ENCODE results near the gene ADD1.
"Not testable (repeated sequence)": the region's sequence is repeated elsewhere in the genome, so short reads cannot be mapped to it uniquely, and the experiment has no call there.

ADD1 gene

GRCh38 chr4:2950221-2950989, 106.8 kb downstream of the ADD1 start:
- TF ChIP-seq, protein P1, sequence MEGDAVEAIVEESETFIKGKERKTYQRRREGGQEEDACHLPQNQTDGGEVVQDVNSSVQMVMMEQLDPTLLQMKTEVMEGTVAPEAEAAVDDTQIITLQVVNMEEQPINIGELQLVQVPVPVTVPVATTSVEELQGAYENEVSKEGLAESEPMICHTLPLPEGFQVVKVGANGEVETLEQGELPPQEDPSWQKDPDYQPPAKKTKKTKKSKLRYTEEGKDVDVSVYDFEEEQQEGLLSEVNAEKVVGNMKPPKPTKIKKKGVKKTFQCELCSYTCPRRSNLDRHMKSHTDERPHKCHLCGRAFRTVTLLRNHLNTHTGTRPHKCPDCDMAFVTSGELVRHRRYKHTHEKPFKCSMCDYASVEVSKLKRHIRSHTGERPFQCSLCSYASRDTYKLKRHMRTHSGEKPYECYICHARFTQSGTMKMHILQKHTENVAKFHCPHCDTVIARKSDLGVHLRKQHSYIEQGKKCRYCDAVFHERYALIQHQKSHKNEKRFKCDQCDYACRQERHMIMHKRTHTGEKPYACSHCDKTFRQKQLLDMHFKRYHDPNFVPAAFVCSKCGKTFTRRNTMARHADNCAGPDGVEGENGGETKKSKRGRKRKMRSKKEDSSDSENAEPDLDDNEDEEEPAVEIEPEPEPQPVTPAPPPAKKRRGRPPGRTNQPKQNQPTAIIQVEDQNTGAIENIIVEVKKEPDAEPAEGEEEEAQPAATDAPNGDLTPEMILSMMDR (IDR thresholded peaks at IDR 0.05; ENCODE audit: low read depth, low read length) = no peak
- no peak for DNase-seq (ENCODE audit: extremely low read depth, low read depth)

DNA sequence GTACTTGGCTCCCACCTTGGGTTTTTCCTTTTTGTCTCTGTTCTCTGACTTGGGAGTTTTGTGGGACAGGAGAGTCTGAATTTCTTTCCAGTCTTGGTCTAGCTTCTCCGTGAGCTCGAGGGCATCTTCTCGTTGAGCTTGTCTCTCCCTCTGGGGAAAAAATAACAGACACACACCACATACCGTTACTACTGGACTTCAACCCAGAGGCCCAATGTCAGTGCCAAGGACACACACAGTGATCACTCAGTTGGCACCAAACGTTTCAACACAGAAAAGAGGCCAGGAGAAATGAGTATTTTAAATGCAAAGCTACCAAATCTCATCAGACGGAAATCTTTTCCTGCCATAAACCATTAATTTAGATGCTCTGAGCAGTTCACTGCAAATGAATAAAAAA, 109.9 kb downstream of the ADD1 start:
- TF ChIP-seq, protein P1 (IDR thresholded peaks at IDR 0.05; ENCODE audit: low read depth, low read length) = no peak
- DNase-seq (ENCODE audit: extremely low read depth, low read depth) = no peak

DNA sequence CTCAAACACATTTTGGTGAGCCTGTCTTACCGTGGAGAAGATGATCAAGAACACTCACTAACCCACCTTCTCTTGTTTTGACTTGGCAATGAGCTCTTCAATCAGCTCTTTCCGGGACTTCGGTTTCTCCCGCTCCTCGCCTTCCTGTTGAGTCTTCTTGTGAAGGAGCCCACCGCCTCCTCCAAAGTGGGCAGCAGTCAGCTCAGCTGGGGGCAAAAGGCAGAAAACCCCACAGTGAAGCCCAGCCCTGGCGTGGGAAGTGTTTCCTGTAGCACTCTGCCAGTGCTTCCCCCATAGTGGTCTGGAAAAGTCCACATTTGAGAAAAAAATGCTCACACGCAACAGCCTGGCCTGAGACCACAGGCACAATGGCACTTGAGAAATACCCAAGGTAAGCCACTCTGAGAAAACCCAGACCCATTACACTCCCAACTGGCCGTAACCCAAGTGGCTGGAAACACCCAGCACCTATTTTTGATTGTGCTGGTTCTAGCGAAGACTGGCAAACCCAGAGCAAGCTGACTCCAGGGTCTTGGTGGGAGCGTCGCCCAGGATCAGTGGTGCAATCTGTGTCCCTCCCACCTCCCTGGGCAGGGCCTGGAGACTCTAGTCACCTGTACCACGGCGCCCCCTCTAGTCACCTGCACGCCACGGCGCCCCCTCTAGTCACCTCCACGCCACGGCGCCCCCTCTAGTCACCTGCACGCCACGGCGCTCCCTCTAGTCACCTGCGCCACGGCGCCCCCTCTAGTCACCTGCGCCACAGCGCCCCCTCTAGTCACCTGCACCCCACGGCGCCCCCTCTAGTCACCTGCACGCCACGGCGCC, 110.9 kb downstream of the ADD1 start:
- TF ChIP-seq, protein P1 (IDR thresholded peaks at IDR 0.05; ENCODE audit: low read depth, low read length) = no peak
- no peak for DNase-seq (ENCODE audit: extremely low read depth, low read depth)

DNA sequence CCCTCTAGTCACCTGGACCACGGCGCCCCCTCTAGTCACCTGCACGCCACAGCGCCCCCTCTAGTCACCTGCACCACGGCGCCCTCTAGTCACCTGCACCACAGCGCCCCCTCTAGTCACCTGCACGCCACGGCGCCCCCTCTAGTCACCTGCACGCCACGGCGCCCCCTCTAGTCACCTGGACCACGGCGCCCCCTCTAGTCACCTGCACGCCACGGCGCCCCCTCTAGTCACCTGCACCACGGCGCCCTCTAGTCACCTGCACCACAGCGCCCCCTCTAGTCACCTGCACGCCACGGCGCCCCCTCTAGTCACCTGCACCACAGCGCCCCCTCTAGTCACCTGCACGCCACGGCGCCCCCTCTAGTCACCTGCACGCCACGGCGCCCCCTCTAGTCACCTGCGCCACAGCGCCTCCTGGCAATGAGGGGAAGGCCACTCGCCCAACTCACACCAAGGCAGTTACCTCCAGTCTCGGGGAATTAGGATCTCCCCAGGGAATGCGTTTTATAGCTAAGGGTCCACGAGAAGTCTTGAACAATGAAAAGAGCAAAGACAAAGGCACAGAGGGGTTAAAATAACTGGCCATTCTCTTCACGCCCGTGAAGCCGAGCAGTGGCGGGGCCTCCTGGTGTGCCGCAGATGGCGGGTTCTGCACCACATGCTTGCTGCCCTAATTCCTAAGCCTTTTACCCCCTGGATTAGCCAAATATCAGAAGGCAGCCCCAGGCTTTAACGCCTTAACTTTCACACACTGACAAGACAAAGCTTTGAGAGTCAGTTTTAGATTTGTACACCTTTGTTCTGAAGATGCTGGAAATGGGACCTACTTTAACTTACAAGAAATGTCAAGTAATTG, 111.8 kb downstream of the ADD1 start:
- DNase-seq (ENCODE audit: extremely low read depth, low read depth) = not testable (repeated sequence)

DNA sequence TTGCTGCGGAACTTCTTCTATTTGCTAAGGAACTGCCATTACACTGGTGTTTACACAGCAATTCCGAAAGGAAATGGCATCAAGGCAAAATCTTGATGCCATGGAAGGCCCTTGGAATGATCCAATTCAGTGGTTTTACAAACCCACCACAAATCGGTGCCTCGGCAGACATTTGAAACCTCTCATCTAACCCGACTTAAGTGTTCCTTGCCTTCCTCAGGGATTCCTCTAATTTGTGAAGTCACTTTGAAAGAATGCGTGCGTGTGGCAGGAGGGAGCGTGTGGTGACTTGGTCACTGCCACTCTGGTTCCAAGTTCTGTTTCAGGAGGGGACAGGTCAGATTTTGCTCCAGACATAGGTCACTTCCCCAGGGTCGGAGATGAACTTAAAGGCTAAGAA, 114.8 kb downstream of the ADD1 start:
- TF ChIP-seq, protein P1 (IDR thresholded peaks at IDR 0.05; ENCODE audit: low read depth, low read length) = no peak
- DNase-seq (ENCODE audit: extremely low read depth, low read depth) = no peak

- DNase-seq (ENCODE audit: extremely low read depth, low read depth) = not testable (repeated sequence)
Measured at GRCh38 chr4:2960450-2960849, 116.8 kb downstream of the ADD1 start.

- no peak for DNase-seq (ENCODE audit: extremely low read depth, low read depth)
- TF ChIP-seq, protein P1 (IDR thresholded peaks at IDR 0.05; ENCODE audit: low read depth, low read length) = no peak
Measured at GRCh38 chr4:2961421-2961810, 117.8 kb downstream of the ADD1 start.

All from AG09319 (cell line).